GM11168 (cell line): ENCODE data around the gene HOMEZ.

Source experiments
- in situ Hi-C: fragments of 300-500 bp; cut with MboI; formaldehyde crosslinking; loops from one replicate; pipeline ENCODE4 v1.12.0; 2022; ENCODE audit warnings: low sequenced_read_pairs; ENCODE audit not compliant: unreplicated experiment

The HOMEZ gene

DNA sequence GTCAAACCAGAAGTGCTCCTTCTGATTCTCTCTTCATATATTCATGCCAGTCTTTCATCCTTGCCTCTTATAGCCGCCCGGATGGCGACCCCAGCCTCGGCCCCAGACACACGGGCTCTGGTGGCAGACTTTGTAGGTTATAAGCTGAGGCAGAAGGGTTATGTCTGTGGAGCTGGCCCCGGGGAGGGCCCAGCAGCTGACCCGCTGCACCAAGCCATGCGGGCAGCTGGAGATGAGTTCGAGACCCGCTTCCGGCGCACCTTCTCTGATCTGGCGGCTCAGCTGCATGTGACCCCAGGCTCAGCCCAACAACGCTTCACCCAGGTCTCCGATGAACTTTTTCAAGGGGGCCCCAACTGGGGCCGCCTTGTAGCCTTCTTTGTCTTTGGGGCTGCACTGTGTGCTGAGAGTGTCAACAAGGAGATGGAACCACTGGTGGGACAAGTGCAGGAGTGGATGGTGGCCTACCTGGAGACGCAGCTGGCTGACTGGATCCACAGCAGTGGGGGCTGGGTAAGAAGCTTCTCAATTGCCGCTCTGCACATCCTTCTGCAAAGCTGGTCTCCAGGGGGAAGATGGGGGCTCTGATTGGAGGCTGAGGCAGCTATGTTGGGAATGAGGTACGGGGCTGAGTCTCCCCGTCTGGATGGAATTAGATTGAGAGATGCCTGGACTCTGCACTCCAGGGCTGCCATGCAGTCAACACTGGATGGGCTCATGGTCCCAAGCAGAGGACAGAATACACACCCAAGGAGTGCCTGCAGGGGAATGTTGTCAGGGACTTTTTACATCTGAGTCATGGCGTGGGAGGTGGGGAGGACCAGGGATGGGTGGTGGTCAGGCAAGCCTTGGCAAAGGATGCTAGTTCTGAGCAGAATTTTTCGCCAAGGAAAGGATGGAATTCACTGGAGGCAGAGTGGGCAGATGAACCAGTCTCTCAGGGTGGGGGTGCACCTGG lies 22.0 kb upstream of the HOMEZ start:
- in situ Hi-C loops: no loop called here

DNA sequence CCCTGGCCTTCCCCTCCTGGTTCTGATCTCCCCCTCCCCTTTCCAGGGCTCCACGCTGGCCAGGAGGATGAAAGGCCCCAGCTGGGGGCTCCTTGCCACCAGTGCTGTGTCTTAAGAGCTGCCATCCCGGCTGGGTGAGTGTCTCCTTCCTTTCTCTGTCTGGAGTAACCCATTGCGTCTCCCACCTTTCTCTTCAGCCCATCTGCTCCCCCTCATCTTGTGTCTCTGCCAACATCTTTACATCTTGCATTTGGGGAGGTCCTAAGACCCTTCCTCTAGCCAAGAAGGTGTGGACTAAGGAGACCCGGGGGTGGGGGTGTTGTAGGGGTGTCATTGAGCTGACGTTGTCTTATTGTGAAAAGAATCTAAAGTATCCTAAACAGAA lies 21.2 kb upstream of the HOMEZ start:
- in situ Hi-C loops: no loop called here

DNA sequence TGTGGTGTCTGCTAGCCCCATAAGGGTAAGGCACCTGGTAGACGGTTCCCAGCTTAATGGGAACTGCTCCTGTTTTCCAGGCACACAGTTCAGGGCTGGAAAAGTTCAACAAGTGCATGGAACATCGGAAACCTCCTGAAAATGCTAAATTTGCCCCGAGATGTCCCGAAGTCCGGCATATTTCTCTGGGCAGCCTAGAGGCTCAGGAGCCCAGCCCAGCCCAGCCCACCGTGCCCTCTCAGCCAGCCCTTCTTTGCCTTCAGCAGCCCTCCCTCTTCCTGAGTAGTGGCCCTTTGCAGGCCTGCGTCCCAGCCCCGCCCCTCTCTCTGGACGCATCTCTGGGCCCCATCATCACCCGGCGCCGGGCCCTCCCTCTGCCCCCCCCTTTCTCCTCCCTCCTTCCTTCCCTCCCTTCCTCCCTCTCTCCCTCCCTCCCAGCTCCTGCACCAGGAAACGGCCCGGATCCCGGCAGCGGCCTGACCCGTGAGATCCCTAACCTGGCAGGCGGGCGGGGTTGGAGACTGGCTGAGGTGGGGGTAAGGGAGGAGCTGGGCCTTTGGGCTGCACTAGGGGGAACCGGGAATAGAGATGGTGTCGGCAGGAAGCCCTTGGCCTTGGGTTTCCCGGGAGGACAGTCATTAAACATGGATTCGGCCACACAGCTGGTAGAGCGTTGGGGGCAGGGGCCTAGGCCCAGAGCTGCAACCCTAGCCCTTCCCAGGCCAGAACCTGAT lies 20.6 kb upstream of the HOMEZ start, which contains the start of gene BCL2L2:
TSS of gene BCL2L2 (plus strand) at position 422 of the 734 bp plus-strand sequence. CDS start 935 bp downstream, outside the sequence.
- in situ Hi-C loops: no loop called here

DNA sequence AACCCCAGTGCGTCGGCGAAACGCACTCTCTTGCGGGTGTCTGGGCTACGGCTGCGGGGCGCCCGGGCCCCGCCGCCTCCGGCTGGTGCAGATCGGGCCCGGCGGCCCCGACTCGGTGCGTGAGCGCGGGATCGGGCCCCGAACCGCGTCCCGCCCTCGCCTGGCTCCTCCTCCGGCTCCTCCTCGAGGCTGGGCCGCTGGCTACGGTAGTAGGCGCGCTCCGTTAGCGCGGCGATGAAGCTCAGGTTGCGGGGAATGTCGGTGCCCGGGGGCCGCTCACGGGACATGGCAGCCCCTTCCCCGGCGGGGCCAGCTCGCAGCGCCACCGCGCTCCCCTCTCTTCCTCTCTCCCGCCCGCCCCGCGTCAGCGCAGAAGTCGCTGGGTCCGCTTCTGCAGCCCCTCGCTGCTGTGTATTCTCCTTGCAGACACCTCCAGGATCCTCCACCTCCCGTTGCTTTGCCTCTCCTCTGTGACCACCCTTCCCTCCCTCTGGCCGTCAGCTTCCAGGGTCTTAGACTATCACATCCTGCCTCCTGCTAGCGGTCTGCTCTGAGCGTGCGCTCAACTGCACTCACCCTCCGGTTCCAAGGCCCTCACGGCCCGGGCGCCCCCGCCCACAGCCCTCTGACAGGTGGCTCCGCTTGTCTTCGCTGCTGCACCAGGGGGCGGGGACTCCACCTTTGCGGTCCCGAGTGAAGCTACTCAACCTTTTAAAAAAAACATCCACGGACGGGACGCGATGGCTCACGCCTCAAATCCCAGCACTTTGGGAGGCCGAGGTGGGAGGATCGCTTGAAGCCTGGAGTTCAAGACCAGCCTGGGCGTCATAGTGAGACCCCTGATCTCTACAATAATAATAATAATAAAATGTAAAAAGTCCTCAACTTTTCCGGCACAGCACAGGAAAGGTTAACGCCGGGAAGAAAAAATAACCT lies 16.6 kb upstream of the HOMEZ start, which contains the start of gene PPP1R3E:
TSS of gene PPP1R3E (minus strand) at position 570 of the 936 bp plus-strand sequence. CDS start at position 287, 283 bp downstream.
- in situ Hi-C loops: no loop called here

DNA sequence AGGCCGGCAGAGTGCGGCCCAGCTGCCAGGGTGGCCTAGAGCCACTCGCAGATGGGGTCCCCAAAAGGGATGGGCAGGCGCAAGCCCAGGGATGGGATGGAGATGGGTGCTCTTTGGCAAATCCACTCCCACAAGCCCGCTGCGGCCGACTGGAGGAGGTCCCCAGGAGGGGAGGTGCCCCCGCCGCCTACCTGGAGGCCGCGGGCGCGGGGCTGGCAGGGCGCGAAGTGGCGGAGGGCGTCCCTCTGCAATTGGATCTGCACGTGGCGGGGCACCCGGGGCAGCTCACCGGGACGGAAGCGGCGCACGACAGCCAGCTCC lies 16.0 kb upstream of the HOMEZ start:
- in situ Hi-C loops: no loop called here

DNA sequence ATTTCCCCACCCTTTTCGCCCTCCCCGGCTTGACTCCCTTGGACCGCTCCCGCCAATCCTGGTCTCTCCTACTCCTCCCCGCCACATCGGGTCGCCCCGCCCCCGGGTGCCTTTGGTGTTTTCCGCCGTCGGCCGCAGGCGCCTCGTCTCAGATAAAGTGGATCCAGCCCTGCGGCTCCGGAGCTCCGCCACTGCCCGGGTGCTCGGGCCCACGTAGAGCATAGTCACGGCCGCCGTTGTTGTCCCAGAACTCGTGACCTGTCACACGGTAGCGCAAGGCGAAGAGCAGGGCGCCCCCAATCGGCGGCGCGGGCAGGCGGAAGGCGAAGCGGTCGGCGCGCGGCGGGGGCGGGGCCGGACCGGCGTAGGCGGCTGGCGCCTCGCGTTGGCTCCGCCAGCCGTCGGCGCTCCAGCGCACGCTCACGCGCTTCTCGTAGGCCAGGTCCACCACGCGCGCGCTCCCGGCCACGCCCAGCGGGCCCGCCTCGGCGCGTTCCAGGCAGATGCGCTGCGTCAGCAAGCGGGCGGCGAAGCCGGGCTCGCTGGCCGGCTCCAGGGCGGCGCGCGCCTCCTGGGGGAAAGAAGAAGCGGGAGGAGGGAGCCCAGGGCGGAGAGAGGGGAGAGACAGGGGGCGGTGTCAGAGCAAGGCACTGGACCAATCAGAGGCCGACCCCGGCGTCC lies 15.5 kb upstream of the HOMEZ start:
- in situ Hi-C loops: no loop called here

DNA sequence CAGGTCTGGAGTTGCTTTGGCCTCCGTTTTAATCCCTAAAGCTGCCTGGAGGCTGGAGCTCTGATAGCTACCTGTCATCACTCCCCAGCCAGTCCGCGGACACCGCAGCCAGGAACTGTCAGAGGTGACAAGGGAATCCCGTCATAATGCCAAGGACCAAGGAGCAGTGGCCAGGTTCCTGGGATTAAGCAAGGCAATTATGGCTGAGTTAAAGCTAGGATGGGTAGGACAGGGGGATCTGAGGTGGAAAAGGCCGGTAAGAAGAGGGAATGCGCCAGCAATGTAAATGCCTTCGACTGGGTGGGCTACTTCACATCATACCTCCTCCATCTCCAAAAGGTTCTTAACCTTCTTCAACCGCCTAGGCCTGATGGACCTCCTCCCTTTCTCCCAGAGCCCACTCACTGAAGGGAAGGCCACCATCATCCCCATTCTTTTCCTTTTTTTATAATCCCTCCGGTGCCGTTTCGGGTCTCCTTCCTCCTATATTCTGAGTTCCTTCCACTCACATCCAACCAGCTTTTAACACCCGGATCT lies 14.8 kb upstream of the HOMEZ start:
- in situ Hi-C loops: no loop called here

DNA sequence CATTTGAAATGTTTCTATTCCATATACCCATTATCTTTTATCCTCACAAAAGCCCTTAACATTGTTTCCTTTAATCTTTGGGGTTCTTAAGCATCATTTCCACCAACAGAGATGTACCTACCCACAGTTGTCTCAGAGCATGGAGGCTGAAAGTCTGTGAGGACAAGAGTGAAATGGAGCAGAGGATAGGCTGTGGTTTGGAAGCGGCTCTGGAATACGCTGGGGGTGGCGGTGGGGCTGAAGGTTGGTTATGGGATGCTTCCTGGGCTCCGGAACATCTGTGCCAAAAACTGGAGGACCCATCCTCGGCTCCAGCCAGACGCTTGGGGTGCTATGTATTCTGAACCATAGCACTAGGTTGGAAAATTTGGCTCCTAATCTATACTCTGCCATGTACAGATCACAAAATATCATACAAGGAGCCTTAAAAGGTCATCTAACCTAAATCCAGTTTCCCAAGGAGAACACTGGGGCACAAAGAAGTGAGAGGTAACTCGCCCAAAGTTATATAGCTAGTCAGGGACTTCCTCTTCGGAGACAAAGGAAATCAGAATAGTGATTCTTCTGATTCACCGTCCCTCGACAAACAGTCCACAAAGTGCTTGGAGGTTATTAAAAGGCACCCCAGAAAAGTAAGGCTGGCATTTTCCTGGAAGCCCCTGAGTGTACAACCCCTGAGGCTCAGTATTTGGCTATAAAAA lies 14.2 kb upstream of the HOMEZ start:
- in situ Hi-C loops: loop anchor here (10.0 kb wide), 1 partner anchor 185 kb away; the partner anchor contains the start of gene CEBPE

DNA sequence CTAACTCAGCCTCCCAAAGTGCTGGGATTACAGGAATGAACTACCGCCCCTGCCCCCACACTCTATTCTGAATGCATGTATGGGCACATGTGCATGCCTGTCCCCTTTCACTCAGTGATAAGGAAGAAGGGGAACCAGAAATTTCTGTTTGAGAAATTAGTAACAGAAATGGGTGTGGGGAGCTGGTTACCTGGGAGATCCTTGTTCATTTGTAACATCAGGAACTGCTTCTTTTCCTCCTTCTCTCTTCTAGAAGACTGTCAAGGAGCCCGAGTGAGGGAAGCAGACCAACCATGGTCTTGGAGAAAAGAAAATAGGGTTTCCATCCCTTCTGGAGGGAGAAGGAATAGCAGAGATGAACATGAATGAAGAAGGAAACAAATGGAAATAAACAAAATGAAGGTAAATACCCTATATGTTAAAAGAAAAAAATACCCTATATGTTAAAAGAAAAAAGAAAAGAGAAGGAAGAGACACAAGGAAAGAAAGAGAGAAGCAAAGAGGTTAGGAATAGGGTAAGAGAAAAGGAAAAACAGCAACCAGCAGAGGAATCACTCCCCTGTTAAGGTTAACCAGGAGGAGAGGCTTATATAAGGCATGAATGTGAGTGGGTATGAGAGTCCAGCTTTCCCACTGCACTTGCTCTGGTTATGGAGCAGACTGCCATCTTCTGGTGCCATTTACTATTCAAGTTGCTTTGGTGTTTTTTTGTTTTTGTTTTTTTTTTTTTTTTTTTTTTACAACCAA lies 13.5 kb upstream of the HOMEZ start:
- in situ Hi-C loops: loop anchor here (10.0 kb wide), 1 partner anchor 185 kb away; the partner anchor contains the start of gene CEBPE

DNA sequence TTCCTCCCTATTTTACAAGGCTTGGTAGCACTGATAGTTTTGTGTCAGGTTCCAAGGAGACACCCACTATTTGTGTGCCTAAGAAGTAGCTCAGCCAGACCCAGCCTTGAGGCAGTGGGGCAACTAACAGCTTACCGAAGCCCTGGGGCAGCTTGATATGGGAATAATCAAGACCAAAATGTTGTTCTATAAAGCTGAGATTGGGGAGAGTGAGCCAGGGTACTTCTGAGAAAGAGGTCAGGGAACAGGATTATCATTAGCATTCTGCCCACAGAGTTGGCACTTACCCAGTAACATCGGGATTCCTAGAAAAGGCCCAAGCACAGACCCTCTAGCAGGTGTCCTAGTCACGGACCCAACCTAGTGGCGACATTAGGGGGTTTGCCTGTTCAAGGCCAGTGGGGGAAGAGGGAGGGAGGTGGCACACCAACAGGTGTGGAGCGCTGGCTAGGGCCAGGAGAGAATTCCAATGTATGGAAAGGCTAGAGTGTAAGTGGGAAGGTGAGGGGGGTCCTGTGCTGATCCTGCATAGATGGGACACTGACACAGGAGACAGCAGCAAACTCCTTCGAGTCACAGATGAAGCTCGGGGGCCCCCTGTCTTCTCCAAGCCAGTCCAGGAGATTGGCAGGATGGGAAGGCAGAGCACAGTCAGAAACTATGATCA lies 11.8 kb upstream of the HOMEZ start:
- in situ Hi-C loops: loop anchor here (10.0 kb wide), 1 partner anchor 183 kb away; the partner anchor contains the start of gene CEBPE

DNA sequence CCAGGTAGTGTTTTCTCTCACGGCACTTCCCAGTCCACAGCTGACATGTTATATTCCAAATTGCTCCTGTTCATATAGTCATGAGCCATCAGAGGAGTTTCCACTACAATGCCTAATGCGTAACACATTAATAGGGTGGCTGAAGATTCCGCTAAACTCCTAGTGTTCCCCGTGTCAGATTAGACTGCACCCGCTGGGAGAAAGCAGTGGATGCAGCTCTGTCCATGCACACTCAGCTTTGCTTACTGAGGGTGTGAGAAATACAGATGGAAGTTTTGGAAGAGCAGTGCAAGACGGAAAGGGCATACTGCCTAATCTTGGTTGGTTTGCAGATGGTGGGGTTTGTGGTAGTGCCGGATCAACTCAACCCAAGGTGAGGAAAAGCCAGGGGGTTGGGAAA lies 11.2 kb upstream of the HOMEZ start:
- in situ Hi-C loops: loop anchor here (10.0 kb wide), 1 partner anchor 182 kb away; the partner anchor contains the start of gene CEBPE

DNA sequence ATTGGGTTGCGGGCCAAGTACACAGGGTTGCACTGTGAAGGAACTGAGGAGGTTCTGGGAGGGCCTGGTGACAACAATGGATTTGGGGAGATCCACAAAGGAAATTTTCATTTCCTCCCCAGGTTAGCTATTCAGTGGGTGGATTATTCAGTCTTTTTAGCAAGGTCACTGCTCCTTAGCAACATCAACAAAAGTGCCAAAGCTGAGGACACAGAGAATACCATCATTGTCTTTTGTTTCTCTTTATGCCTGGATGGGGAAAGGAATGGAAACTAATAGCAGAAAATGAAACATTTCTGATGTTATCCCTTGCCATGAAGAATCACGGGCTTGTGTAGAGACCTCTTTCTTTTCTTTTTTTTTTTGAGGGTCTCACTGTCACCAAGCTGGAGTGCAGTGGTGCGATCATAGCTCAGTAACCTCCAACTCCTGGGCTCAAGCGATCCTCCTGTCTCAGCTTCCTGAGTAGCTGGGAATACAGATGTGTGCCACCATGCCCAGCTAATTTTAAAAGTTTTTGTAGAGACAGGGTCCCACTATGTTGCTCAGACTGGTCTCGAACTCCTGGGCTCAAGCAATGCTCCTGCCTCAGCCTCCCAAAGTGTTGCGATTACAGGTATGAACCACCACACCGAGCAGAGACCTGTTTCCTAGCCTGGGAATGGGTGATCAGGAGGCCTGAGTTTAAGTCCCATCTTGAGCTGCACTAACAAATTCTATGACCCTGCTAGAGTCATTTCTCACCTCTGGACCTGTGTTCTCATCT lies 10.3 kb upstream of the HOMEZ start:
- in situ Hi-C loops: loop anchor here (10.0 kb wide), 1 partner anchor 181 kb away; the partner anchor contains the start of gene CEBPE

DNA sequence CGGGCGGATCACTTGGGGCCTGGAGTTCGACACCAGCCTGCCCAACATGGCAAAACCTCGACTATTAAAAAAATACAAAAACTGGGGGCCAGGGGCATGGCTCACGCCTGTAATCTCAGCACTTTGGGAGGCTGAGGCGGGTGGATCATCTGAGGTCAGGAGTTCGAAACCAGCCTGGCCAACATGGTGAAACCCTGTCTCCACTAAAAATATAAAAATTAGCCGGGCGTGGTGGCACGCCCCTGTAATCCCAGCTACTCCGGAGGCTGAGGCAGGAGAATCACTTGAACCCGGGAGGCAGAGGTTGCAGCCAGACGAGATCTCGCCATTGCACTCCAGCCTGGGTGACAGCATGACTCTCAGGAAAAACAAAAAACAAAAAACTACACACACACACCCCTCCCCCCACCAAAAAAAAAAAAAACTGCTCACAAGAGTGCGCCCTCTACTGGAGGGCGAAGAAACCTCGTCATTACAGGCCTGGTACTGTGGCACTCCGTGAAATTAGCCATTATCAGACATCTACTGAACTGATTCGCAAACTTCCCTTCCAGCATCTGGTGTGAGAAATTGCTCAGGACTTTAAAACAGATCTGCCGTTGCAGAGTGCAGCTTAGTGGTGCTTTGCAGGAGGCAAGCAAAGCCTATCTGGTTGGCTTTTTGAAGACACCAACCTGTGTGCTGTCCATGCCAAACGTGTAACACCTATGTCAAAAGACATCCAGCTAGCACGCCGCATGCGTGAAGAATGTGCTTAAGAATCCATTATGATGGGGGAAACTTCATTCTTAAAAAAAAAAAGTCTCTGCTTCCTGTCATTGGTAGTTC lies 9.0 kb upstream of the HOMEZ start:
- in situ Hi-C loops: loop anchor here (10.0 kb wide), 1 partner anchor 180 kb away; the partner anchor contains the start of gene CEBPE

DNA sequence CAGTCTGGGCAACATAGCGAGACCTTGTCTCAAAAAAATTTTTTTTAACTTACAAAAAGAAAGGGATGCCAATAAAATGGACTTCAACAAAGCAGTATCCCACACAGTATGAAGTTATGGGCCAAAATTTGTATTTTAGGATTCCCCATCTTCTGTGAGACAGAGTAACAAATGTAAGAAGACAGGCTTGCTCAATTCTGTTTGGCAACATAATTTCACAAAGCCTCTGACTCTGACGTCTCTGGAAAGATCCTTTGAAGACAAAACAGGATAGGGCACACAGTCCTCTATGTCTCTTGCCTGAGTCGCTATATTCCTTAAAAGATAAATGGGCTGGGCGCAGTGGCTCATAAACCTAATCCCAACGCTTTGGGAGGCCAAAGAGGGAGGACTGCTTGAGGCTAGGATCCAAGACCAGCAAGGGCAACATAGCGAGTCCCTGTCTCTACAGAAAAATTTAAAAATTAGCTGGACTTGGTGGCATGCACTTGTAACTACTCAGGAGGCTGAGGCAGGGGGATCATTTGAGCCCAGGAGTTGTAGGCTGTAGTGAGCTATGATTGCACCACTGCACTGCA lies 1.1 kb upstream of the HOMEZ start:
- in situ Hi-C loops: no loop called here

DNA sequence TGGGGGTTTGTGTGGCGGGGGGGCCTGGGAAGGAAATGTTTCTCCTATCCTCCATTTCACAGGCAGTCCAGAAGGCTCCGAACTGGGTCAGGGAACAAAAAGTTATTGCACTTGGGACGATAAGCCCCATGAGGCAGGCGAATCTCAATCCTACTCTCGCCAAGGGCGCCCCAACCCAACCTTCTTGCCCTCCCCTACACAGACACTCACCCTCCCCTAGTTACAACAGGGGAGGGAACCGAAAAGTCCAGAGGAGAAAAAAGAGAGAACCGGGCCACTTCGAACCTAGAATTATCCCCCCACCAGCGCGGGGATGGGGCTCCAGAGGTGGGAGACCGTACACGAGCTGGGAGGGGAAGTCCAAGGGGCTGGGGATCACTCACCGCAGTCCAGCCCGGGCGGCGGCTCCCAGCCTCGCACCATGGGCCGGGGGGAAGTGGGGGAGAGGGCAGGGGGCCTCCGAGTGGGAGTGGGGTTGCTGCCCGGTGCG lies 357 bp downstream of the HOMEZ start:
- in situ Hi-C loops: no loop called here
